Gastrocnemius medialis (tissue), 4 donors: ENCODE data around the gene MTREX. TPM values are rescaled to one million over a fixed set of nuclear protein-coding genes. Genes with fewer than 3 reads are reported as not detected.

ENCODE experiments used
- ATAC-seq, 2 donors: fragments of 150-250 bp; one replicate each; pipeline ENCODE4 v1.9.1; 2016
- DNase-seq, 2 donors: peaks; one replicate each; pipeline ENCODE4 v3.0.0-alpha.2; 2019
- H3K27ac ChIP-seq, 4 donors: fragments of 200-600 bp; sonication (generic); 1 replicate in 1 of 4; 2 replicates in 3 of 4; pipeline ENCODE4 v1.5.1; 2016 to 2018; ENCODE audit warnings: mild to moderate bottlenecking in 2 of 4, moderate library complexity in 1 of 4
- H3K27me3 ChIP-seq, 3 donors: fragments of 200-600 bp; sonication (generic) in 2 of 3; 1 replicate in 1 of 3; 2 replicates in 2 of 3; pipeline versions ENCODE4 v1.5.1 to v1.6.0; 2016 to 2019; ENCODE audit warnings: mild to moderate bottlenecking in 1 of 3, moderate library complexity in 1 of 3
- H3K36me3 ChIP-seq, 2 donors: fragments of 200-600 bp; sonication (generic) in 1 of 2; one replicate each; pipeline ENCODE4 v1.5.1; 2017 to 2018
- H3K4me1 ChIP-seq, 2 donors: fragments of 200-600 bp; sonication (generic) in 1 of 2; one replicate each; pipeline ENCODE4 v1.5.1; 2016 to 2017; ENCODE audit warnings: mild to moderate bottlenecking in 2 of 2
- H3K4me3 ChIP-seq, 4 donors: fragments of 200-600 bp; sonication (generic) in 3 of 4; 1 replicate in 1 of 4; 2 replicates in 3 of 4; pipeline ENCODE4 v1.5.1; 2016 to 2019; ENCODE audit warnings: mild to moderate bottlenecking in 2 of 4
- H3K9me3 ChIP-seq, 3 donors: fragments of 200-600 bp; sonication (generic) in 2 of 3; 1 replicate in 1 of 3; 2 replicates in 2 of 3; pipeline ENCODE4 v1.5.1; 2016 to 2019
- POLR2A ChIP-seq, 2 donors: fragments of 450-650 bp; IDR thresholded peaks; one replicate each; pipeline ENCODE4 v1.6.1; 2017; ENCODE audit warnings: antibody characterized with exemption in 2 of 2, mild to moderate bottlenecking in 2 of 2, moderate library complexity in 2 of 2
- in situ Hi-C, 4 donors: fragments of 200-750 bp; cut with MboI; loops; one replicate each; pipeline versions ENCODE4 v1.15.0 to v1.8.0; 2017; ENCODE audit warnings: low sequenced_read_pairs in 4 of 4
- intact Hi-C: fragments of 100-400 bp; cut with DNase I; formaldehyde crosslinking; loops from one replicate; pipeline ENCODE4 v1.15.1; 2023; ENCODE audit warnings: low total_unique reads
- total RNA-seq, 4 donors: library from RNA; depleted of rRNA; stranded (reverse); fragments of >200 nt; gene quantifications; one replicate each; pipeline versions ENCODE4 v1.1.0 to v1.2.3, GENCODE V29; 2016
- TF ChIP-seq, protein P1 (sequence below), 5 experiments: fragments of 450-650 bp in 3 of 5; fragments of 200-600 bp in 2 of 5; sonication (generic) in 2 of 5; IDR thresholded peaks in 4 of 5; conservative IDR thresholded peaks in 1 of 5; 1 replicate in 4 of 5; 2 replicates in 1 of 5; pipeline ENCODE4 v1.5.1; 2016 to 2019; ENCODE audit warnings: antibody characterized with exemption in 5 of 5, mild to moderate bottlenecking in 3 of 5, moderate library complexity in 3 of 5

MTREX gene
- total RNA-seq, 4 donors from 2014 or later, result 92.4 to 124 (median 109) TPM

DNA sequence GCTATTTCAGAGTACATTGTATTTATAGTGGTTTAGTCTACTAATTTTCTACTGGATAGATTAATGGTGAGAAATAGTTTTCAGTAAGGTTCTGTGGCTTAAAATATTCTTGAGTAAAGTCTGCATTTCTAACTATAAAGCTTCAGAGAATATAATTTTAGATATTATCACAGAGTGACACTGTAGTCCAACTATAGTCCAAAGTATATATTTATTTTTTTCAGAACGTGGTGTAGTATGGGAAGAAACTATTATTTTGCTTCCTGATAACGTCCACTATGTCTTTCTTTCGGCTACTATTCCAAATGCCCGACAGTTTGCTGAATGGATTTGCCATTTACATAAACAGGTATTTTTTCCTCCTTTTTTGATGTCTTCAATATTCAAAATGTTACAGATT lies 35.3 kb downstream of the MTREX start:
- intact Hi-C loops (loop anchor here (10.0 kb wide), 1 partner anchor 192 kb away; the partner anchor contains the start of gene PLPP1), in situ Hi-C loops (loop anchor here (5.0 to 25.0 kb wide), 2 partner anchors 344 kb away; no protein-coding TSS in a partner anchor)
- Histone ChIP-seq H3K4me1 (peaks cover 0 to 3% of the 10 kb centered on the region in 2 donors), H3K27me3 (no peaks in the 10 kb centered on the region), H3K9me3 (no peaks in the 10 kb centered on the region), H3K27ac (no peak overlapping the region), H3K4me3 (no peak overlapping the region), H3K36me3 (peaks cover 0 to 42% of the 10 kb centered on the region in 2 donors)
- ATAC-seq (no peak), DNase-seq (no peak)
- no peak for TF ChIP-seq POLR2A (IDR thresholded peaks at IDR 0.05)
- TF ChIP-seq, protein P1, sequence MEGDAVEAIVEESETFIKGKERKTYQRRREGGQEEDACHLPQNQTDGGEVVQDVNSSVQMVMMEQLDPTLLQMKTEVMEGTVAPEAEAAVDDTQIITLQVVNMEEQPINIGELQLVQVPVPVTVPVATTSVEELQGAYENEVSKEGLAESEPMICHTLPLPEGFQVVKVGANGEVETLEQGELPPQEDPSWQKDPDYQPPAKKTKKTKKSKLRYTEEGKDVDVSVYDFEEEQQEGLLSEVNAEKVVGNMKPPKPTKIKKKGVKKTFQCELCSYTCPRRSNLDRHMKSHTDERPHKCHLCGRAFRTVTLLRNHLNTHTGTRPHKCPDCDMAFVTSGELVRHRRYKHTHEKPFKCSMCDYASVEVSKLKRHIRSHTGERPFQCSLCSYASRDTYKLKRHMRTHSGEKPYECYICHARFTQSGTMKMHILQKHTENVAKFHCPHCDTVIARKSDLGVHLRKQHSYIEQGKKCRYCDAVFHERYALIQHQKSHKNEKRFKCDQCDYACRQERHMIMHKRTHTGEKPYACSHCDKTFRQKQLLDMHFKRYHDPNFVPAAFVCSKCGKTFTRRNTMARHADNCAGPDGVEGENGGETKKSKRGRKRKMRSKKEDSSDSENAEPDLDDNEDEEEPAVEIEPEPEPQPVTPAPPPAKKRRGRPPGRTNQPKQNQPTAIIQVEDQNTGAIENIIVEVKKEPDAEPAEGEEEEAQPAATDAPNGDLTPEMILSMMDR (IDR thresholded peaks at IDR 0.05 in 4 of 5, conservative IDR thresholded peaks at IDR 0.05 in 1 of 5), result no peak

DNA sequence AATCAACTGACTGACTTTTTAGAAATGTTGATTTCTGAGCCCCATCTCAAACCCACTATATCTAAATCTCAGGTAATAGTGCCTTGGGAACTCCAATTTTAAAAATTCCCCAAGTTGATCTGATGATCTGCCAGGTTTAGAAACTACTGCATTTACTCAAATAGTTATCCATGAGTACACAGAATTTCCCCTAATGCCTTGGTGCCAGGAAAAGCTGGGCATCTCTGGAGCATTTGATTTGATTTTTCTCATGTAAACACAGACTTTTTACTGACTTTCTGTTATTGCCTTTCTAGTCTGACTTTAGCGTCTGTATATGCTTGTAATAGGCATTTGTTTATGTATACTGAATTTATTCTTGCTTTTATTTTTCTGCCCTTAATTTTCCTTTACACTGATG lies 35.8 kb downstream of the MTREX start:
- H3K4me1 ChIP-seq, result peaks cover 0 to 3% of the 10 kb centered on the region in 2 donors
- H3K36me3 ChIP-seq, result peaks cover 0 to 47% of the 10 kb centered on the region in 2 donors
- H3K9me3 ChIP-seq, result no peaks in the 10 kb centered on the region
- ATAC-seq (no peak), DNase-seq (no peak)
- intact Hi-C loops (loop anchor here (1.0 to 10.0 kb wide), 2 partner anchors 191 to 348 kb away; partner anchors contain the start of gene PLPP1), in situ Hi-C loops (loop anchor here (5.0 to 25.0 kb wide), 2 partner anchors 344 kb away; no protein-coding TSS in a partner anchor)
- no peaks in the 10 kb centered on the region for H3K27me3 ChIP-seq
- no peak for TF ChIP-seq POLR2A (IDR thresholded peaks at IDR 0.05)
- TF ChIP-seq, protein P1 (IDR thresholded peaks at IDR 0.05 in 4 of 5, conservative IDR thresholded peaks at IDR 0.05 in 1 of 5), result no peak
- H3K4me3 ChIP-seq, result no peak overlapping the region
- no peak overlapping the region for H3K27ac ChIP-seq

DNA sequence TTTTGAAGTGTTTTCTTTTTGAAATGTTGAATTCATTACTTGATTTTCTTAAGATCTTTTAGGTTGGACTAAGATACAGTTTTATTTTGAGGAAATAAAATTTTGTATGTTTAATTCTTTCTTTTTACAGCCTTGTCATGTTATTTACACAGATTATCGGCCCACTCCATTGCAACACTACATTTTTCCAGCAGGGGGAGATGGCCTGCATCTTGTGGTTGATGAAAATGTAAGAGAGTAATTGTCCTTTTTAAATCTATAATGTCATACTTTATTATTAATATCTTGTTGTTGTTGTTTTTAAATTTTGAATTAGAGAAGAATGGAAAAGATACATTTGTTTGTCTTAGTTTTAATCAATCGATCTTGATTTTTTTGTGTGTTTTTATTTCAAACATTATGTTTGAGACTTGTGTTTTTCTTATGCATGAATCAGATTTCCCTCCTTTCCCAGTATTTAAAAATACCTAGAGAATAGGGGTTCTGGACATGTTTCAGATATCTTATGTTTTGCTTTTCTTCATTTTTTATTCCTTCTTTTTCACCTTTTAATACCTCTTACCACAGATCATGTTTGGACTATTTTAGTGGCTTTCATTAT lies 36.7 kb downstream of the MTREX start:
- H3K27ac ChIP-seq, result peak overlapping the region in 1 of 4 donors; percentile 21
- in situ Hi-C loops, result loop anchor here (5.0 to 25.0 kb wide), 2 partner anchors 343 kb away; no protein-coding TSS in a partner anchor
- no peaks in the 10 kb centered on the region for H3K4me1 ChIP-seq
- intact Hi-C loops, result loop anchor here (1.0 to 10.0 kb wide), 2 partner anchors 190 to 347 kb away; partner anchors contain the start of gene PLPP1
- H3K36me3 ChIP-seq, result peaks cover 0 to 56% of the 10 kb centered on the region in 2 donors
- H3K4me3 ChIP-seq, result no peak overlapping the region
- no peak for TF ChIP-seq POLR2A (IDR thresholded peaks at IDR 0.05)
- TF ChIP-seq, protein P1 (IDR thresholded peaks at IDR 0.05 in 4 of 5, conservative IDR thresholded peaks at IDR 0.05 in 1 of 5), result peak; percentile 66 to 85 (median 70)
- peak in 1 of 2 donors; percentile 53 for ATAC-seq
- H3K9me3 ChIP-seq, result no peaks in the 10 kb centered on the region
- DNase-seq, result peak in 1 of 2 donors; percentile 25
- no peaks in the 10 kb centered on the region for H3K27me3 ChIP-seq

DNA sequence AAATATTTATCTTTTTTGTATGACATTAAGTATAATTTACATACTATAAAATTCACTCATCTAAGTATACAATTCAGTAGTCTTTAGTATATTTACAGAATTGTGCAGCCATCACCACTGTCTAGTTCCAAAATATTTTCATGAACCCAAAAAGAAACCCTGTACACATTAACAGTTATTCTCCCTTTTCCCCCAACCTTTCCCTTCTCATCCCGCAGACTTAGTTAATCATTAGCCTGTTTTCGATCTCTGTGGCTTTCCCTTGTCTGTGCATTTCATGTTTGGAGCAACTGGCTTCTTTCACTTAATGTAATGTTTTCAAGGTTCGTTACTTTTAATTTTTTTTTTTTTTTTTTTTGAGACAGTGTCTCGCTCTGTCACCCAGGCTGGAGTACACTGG lies 37.5 kb downstream of the MTREX start:
- TF ChIP-seq, protein P1 (IDR thresholded peaks at IDR 0.05 in 4 of 5, conservative IDR thresholded peaks at IDR 0.05 in 1 of 5), result no peak
- no peak for TF ChIP-seq POLR2A (IDR thresholded peaks at IDR 0.05)
- H3K27ac ChIP-seq, result no peak overlapping the region
- in situ Hi-C loops (loop anchor here in 2 of 4 donors (25.0 kb wide), 1 partner anchor 342 kb away; no protein-coding TSS in a partner anchor), intact Hi-C loops (loop anchor here (10.0 kb wide), 1 partner anchor 189 kb away; the partner anchor contains the start of gene PLPP1)
- ATAC-seq (no peak), DNase-seq (no peak)
- H3K4me3 ChIP-seq, result no peak overlapping the region
- H3K27me3 ChIP-seq, result no peaks in the 10 kb centered on the region
- H3K9me3 ChIP-seq, result no peaks in the 10 kb centered on the region
- no peaks in the 10 kb centered on the region for H3K4me1 ChIP-seq
- peaks cover 0 to 65% of the 10 kb centered on the region in 2 donors for H3K36me3 ChIP-seq
